Ascending aorta (tissue), 2 donors: ENCODE data around the gene IMPA2. TPM values are rescaled to one million over a fixed set of nuclear protein-coding genes. Genes with fewer than 3 reads are reported as not detected.

Experiments
- DNase-seq, 2 donors: peaks; one replicate each; pipeline ENCODE4 v3.0.0-alpha.2; 2019; ENCODE audit warnings: low spot score in 2 of 2
- H3K27ac ChIP-seq, 2 donors: fragments of 200-600 bp; sonication (generic); one replicate each; pipeline ENCODE4 v1.5.1; 2016 to 2017; ENCODE audit warnings: mild to moderate bottlenecking in 1 of 2
- H3K27me3 ChIP-seq: fragments of 200-600 bp; sonication (generic); one replicate; pipeline ENCODE4 v1.5.1; 2017
- H3K36me3 ChIP-seq, 2 donors: fragments of 200-600 bp; sonication (generic); one replicate each; pipeline ENCODE4 v1.5.1; 2016
- H3K4me1 ChIP-seq, 2 donors: fragments of 200-600 bp; sonication (generic); one replicate each; pipeline ENCODE4 v1.5.1; 2016 to 2017; ENCODE audit warnings: mild to moderate bottlenecking in 1 of 2
- H3K4me3 ChIP-seq, 2 donors: fragments of 200-600 bp; sonication (generic); one replicate each; pipeline ENCODE4 v1.5.1; 2016 to 2017; ENCODE audit warnings: mild to moderate bottlenecking in 1 of 2
- H3K9me3 ChIP-seq, 2 donors: fragments of 200-600 bp; sonication (generic); one replicate each; pipeline ENCODE4 v1.5.1; 2016
- intact Hi-C: fragments of 100-400 bp; cut with DNase I; formaldehyde crosslinking; loops from one replicate; pipeline ENCODE4 v1.15.1; 2023
- total RNA-seq: library from RNA; depleted of rRNA; stranded (reverse); fragments of >200 nt; gene quantifications from one replicate; pipeline ENCODE4 v1.1.0, GENCODE V29; 2016
- TF ChIP-seq, protein P1 (sequence below), 3 experiments: fragments of 200-600 bp in 2 of 3; fragments of 450-650 bp in 1 of 3; sonication (generic) in 2 of 3; IDR thresholded peaks; one replicate each; pipeline ENCODE4 v1.5.1; 2016 to 2019; ENCODE audit warnings: antibody characterized with exemption in 3 of 3, mild to moderate bottlenecking in 1 of 3, moderate library complexity in 1 of 3

The IMPA2 gene
- total RNA-seq, 1 donor from 2014 or later = 43.4 TPM

DNA sequence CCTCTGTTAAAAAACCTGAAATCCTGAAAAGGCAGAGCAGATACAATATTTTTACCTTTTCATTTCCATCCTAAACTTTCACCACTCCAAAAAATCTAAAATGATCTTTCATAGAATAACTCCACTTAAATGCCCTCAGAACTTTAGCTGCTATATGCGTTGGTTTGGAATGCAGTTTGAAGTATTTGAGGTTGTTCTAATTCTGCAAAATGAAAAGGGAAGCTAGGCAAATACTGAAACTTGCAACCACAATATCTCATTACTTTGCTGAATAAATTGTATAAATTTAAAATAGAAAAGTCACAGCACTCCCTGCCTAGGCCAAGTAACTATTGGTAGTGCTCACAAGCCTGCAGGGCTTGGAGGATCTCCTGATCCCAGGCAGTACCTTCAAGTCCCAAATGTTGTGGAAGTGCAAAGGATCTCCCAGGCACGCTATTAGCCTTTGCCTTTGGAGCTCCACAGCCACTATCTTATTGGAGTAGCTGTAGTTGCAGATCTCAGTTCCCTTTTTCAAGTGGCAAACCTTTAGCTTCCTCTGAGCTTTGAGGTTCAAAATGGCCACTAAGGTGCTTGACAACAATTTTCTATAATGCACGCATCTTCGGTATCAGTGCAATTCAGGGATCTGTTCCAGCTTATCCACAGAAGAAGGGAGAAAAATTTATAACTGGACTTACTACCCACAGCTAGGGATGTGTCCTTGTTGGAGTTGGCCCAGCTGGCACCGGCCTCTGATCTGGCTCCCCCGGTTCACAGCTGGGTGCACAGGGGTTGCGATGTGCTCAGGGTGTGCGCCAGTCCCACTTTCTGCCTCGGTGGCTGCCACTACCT, 68.9 kb downstream of the IMPA2 start:
- TF ChIP-seq, protein P1, sequence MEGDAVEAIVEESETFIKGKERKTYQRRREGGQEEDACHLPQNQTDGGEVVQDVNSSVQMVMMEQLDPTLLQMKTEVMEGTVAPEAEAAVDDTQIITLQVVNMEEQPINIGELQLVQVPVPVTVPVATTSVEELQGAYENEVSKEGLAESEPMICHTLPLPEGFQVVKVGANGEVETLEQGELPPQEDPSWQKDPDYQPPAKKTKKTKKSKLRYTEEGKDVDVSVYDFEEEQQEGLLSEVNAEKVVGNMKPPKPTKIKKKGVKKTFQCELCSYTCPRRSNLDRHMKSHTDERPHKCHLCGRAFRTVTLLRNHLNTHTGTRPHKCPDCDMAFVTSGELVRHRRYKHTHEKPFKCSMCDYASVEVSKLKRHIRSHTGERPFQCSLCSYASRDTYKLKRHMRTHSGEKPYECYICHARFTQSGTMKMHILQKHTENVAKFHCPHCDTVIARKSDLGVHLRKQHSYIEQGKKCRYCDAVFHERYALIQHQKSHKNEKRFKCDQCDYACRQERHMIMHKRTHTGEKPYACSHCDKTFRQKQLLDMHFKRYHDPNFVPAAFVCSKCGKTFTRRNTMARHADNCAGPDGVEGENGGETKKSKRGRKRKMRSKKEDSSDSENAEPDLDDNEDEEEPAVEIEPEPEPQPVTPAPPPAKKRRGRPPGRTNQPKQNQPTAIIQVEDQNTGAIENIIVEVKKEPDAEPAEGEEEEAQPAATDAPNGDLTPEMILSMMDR (IDR thresholded peaks at IDR 0.05) = no peak
- no peaks in the 10 kb centered on the region for H3K4me1 ChIP-seq
- H3K4me3 ChIP-seq = no peak overlapping the region
- no peak overlapping the region for H3K27ac ChIP-seq
- no peaks in the 10 kb centered on the region for H3K27me3 ChIP-seq
- intact Hi-C loops = no loop called here
- no peak for DNase-seq
- H3K36me3 ChIP-seq = no peaks in the 10 kb centered on the region
- H3K9me3 ChIP-seq = no peaks in the 10 kb centered on the region

- TF ChIP-seq, protein P1 (IDR thresholded peaks at IDR 0.05) = no peak
- no peak for DNase-seq
Measured at GRCh38 chr18:12052866-12053265, 71.6 kb downstream of the IMPA2 start.

DNA sequence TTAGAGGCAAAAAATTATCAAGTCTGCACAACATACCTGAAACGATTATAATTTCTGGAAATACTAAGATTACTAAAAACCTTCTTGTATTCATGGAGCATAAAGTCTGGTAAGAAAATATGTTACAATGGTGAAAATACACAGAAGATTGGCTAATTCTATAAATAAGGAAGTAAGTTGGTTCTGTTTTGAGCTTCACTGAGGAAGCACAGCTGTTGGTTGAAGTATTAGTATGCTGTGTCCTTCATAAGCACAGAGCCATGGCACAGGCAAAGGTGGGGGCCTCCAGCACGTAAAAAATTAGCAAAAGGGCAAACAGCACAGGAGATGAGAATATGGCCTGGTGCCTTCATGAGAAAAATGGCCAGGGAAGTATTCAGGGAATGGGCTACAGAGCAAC, 72.0 kb downstream of the IMPA2 start:
- Histone ChIP-seq H3K27me3 (no peaks in the 10 kb centered on the region), H3K27ac (no peak overlapping the region), H3K4me3 (no peak overlapping the region), H3K9me3 (no peaks in the 10 kb centered on the region), H3K36me3 (no peaks in the 10 kb centered on the region), H3K4me1 (no peaks in the 10 kb centered on the region)
- DNase-seq = no peak
- intact Hi-C loops = no loop called here
- TF ChIP-seq, protein P1 (IDR thresholded peaks at IDR 0.05) = no peak

More at GRCh38 chr18:12052866-12053265, 71.6 kb downstream of the IMPA2 start:
- Histone ChIP-seq H3K9me3 (no peaks in the 10 kb centered on the region), H3K4me3 (no peak overlapping the region), H3K27me3 (no peaks in the 10 kb centered on the region), H3K27ac (no peak overlapping the region), H3K4me1 (no peaks in the 10 kb centered on the region), H3K36me3 (no peaks in the 10 kb centered on the region)
- intact Hi-C loops = no loop called here

DNA sequence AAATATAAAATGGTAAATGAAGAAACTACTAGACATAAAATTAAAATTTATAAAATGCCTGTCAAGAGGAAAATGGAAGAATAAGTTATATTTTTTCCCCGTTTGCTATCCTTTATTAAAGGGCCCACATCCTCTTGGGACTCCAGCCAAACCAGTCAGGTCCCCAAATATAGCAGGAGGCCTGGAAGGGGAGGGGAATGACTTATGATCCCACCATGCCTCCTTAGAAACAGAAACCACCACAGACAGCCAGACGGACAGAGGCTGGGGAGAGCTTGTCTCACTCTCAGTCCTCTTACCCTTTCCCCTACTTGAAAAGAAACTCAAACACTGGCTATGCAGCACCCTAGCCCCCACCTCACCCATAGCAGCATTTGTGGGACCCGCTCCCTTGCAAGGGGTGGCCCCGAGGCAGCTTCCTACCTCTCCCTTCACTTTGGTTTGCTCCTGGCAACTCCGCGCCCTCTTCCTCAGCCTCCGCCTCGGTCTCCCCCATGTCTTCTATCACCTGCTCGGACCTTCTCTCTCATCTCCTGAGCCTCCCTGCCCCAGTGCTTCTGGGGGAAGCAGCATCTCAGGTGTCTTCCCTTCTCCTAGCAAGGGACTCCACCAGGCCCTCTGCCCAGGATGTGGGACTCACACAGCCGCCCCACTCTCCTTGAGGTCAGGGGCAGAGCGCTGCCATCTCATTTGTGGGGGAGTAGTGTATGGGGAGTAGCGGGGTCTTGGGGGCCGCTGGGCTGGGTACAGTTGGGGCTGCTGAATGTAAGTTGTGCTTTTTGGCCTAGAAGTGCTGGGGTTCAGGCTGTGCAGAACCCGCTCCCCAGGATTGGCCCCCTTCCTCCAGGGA, 75.0 kb downstream of the IMPA2 start:
- H3K27me3 ChIP-seq = no peaks in the 10 kb centered on the region
- TF ChIP-seq, protein P1 (IDR thresholded peaks at IDR 0.05) = no peak
- no peaks in the 10 kb centered on the region for H3K36me3 ChIP-seq
- no peak overlapping the region for H3K27ac ChIP-seq
- intact Hi-C loops = no loop called here
- no peak for DNase-seq
- H3K9me3 ChIP-seq = no peaks in the 10 kb centered on the region
- H3K4me1 ChIP-seq = no peaks in the 10 kb centered on the region
- no peak overlapping the region for H3K4me3 ChIP-seq

DNA sequence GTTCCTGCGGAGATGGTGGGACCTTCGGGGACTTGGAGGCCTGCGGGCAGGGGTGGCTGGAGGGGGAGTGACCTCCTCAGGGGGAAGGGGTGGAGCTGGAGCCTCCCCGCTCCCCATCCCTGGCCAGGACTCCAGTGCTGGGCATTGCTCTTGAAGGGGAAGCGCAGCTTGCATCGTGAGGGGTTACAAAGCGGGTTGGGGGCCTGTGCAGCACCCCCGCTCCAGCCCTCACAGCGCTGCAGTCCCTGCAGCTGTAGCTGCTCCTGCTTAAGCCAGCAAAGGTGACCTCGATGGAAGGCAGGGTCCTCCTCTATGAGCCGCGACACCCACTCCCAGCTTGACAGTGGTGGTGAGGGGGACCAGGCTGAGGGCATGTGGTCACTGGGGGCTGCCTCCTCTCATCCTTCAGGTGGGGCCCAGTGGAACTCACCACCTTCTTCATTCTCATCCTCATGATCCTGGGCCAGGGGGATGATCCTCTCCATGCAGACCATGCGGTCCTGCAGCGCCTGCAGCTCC, 75.6 kb downstream of the IMPA2 start:
- DNase-seq = no peak
- TF ChIP-seq, protein P1 (IDR thresholded peaks at IDR 0.05) = no peak
- H3K27me3 ChIP-seq = no peaks in the 10 kb centered on the region
- no peaks in the 10 kb centered on the region for H3K4me1 ChIP-seq
- no peaks in the 10 kb centered on the region for H3K36me3 ChIP-seq
- no peaks in the 10 kb centered on the region for H3K9me3 ChIP-seq
- no peak overlapping the region for H3K4me3 ChIP-seq
- intact Hi-C loops = no loop called here
- H3K27ac ChIP-seq = no peak overlapping the region
